ENCODE results near the gene APP.

The APP gene

DNA sequence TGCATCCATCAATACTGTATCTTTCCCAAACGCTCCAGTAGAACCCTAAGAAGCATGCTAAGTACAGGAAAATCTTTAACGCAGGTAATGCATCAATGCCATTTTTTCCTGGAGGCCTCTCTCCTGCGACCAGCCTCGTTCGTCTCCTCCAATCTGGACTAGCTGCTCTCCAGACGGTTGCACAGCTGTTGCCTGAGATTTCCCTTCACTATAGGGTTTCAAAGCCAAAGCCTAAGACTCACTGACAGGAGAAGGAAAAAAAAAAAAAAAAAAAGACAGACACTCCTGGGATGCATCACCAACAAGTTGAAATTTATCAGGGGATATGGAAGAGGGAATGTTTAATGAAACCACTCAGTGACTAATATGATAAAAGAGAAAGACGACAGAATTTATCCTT, 93.0 kb downstream of the APP start:
- Histone ChIP-seq H3K4me2 (no peak overlapping the region), H3K27ac (no peak overlapping the region), H3K9me3 (no peaks in the 10 kb centered on the region), H3K4me1 (peaks cover 5% of the 10 kb centered on the region; the same call in 1 of the 2 replicates), H3K27me3 (no peaks in the 10 kb centered on the region), H4K20me1 (peaks cover 41% of the 10 kb centered on the region), H3K36me3 (peaks cover 32% of the 10 kb centered on the region), H3K9ac (no peak overlapping the region), H3K4me3 (no peak overlapping the region)
- no peak for TF ChIP-seq Cebpa-rat (IDR thresholded peaks at IDR 0.05)

DNA sequence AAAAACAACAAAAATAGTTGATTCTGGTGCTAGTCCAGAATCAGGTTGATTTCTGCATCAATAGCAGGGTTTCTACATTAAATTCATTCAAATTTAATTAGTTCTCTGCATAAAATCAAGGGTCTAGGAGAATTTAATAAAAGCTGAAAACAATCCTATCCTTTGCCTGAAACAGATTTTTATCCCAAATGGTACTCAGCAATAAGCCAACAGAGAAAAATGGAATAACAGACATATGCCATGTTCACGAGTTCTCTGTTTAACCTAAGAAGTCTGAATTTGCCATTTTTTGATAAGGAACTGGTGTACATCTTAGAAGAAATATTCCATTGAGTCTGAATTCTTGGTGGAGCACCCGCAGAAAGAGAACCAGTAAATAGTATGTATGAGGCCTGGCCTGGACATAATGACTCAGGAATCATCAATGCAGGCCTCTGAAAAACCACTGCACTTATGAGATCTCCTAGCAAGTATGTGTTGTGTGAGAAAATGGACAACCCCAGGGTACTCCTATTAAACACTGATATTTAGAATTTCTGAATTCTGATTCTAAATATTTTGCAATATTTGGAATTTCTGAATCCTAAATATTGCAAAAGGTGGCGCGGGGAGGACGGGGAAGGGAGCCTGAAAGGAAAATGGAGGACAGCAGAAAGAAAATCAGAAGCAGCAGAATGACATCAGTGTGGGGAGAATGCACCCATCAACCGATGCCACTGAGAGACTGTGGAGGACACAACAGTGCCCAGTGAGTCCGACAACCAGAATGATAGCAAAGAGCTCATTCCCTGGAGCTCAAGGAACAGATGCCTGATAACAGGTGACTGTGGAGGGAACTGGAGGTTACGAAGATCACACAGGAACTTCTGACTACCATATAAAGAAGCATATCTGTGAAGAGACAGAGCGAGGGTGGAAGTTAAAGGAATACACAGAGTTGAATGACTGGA, 97.6 kb downstream of the APP start:
- Histone ChIP-seq H3K9me3 (0 out of 2 replicates have a peak, but pooled peaks cover 8% of the 10 kb centered on the region), H3K27me3 (no peaks in the 10 kb centered on the region), H3K9ac (no peak overlapping the region), H3K4me1 (peaks cover 42% of the 10 kb centered on the region), H3K4me2 (no peak overlapping the region), H4K20me1 (peaks cover 60% of the 10 kb centered on the region), H3K36me3 (peaks cover 18% of the 10 kb centered on the region), H3K4me3 (no peak overlapping the region), H3K27ac (0 out of 2 replicates have a peak overlapping the region, but pooled peaks have one; percentile 0)
- no peak for TF ChIP-seq Cebpa-rat (IDR thresholded peaks at IDR 0.05)

DNA sequence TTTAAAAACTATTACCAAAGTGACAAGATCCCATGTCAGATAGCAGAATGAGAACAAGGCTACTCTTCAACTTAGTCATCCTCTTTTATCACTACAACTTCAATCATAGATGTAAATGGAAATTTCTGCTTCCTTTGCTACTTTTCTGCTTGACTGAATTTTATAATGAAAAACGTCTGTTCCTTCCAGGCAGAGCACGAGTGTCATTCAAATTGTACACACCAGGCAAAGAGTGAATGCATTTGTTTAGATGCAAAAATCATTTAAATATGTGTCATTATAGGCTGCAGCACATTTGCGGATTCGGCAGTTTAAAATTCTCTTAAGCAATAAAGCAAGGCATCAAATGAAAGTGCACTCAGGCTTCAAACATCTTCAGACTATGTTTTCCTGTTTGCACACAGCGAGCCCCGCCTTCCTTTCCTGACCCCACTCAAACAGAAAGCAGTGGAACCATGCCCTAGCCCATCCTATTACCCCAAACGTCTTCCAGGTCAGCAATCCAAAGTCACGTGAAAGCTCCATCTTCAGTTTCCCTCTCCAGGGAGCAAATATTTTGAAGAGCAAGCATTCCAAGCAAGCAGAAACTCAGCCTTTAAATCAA, 99.6 kb downstream of the APP start:
- peak overlapping the region; percentile 73 for H3K4me2 ChIP-seq
- peaks cover 10% of the 10 kb centered on the region; the same call in 1 of the 2 replicates for H3K9me3 ChIP-seq
- peaks cover 42% of the 10 kb centered on the region for H3K4me1 ChIP-seq
- no peaks in the 10 kb centered on the region for H3K27me3 ChIP-seq
- peak overlapping the region; percentile 77 for H3K27ac ChIP-seq
- TF ChIP-seq Cebpa-rat (IDR thresholded peaks at IDR 0.05): peak; percentile 35; the same call in 1 of the 2 replicates
- peak overlapping the region; percentile 45; the same call in 1 of the 2 replicates for H3K4me3 ChIP-seq
- peaks cover 4% of the 10 kb centered on the region; the same call in 1 of the 2 replicates for H3K36me3 ChIP-seq
- peaks cover 46% of the 10 kb centered on the region for H4K20me1 ChIP-seq
- H3K9ac ChIP-seq: peak overlapping the region; percentile 39

DNA sequence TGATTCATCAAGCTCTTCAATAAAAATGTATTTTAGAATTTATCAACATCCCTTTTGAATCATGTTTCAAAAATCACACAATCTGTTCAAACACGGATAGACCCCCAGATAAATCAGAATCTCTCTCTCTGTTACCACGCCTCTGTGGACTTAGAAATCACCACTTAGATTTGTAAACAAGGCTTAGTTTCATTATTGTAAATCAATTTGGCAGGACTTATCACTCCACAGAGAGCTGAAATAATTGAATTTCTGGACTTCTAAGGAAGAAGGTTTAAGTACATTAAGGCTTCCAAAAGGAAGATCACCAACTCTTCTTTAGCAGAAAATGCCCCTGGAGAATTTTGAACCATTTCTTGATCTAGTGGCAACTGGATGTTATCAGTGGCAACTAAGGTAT, 100.4 kb downstream of the APP start:
- Histone ChIP-seq H3K27me3 (no peaks in the 10 kb centered on the region), H3K27ac (peak overlapping the region; percentile 77), H3K4me1 (peaks cover 42% of the 10 kb centered on the region), H3K9me3 (peaks cover 10% of the 10 kb centered on the region; the same call in 1 of the 2 replicates), H3K4me2 (peak overlapping the region; percentile 73), H3K4me3 (peak overlapping the region; percentile 45; the same call in 1 of the 2 replicates), H3K36me3 (peaks cover 3% of the 10 kb centered on the region; the same call in 1 of the 2 replicates), H3K9ac (peak overlapping the region; percentile 39; the same call in 1 of the 2 replicates), H4K20me1 (peaks cover 39% of the 10 kb centered on the region)
- TF ChIP-seq Cebpa-rat (IDR thresholded peaks at IDR 0.05): no peak

GRCh38 chr21:26068776-26069175, 101.8 kb downstream of the APP start:
- H3K36me3 ChIP-seq: peaks cover 11% of the 10 kb centered on the region
- TF ChIP-seq Cebpa-rat (IDR thresholded peaks at IDR 0.05): no peak
- 0 out of 2 replicates have a peak overlapping the region, but pooled peaks have one; percentile 77 for H3K27ac ChIP-seq
- H3K4me1 ChIP-seq: peaks cover 42% of the 10 kb centered on the region
- no peak overlapping the region for H3K4me3 ChIP-seq
- peaks cover 10% of the 10 kb centered on the region; the same call in 1 of the 2 replicates for H3K9me3 ChIP-seq
- peaks cover 44% of the 10 kb centered on the region for H4K20me1 ChIP-seq
- peak overlapping the region; percentile 73; the same call in 1 of the 2 replicates for H3K4me2 ChIP-seq
- no peak overlapping the region for H3K9ac ChIP-seq
- no peaks in the 10 kb centered on the region for H3K27me3 ChIP-seq

- H3K9me3 ChIP-seq: peaks cover 10% of the 10 kb centered on the region; the same call in 1 of the 2 replicates
- H3K9ac ChIP-seq: no peak overlapping the region
- no peak overlapping the region for H3K4me3 ChIP-seq
- no peaks in the 10 kb centered on the region for H3K27me3 ChIP-seq
- no peak for TF ChIP-seq Cebpa-rat (IDR thresholded peaks at IDR 0.05)
- H3K4me2 ChIP-seq: no peak overlapping the region
- no peak overlapping the region for H3K27ac ChIP-seq
- peaks cover 44% of the 10 kb centered on the region for H4K20me1 ChIP-seq
- H3K4me1 ChIP-seq: peaks cover 42% of the 10 kb centered on the region
- peaks cover 11% of the 10 kb centered on the region for H3K36me3 ChIP-seq
These were observed 102.6 kb downstream of the APP start for GRCh38 chr21:26067836-26068594.

DNA sequence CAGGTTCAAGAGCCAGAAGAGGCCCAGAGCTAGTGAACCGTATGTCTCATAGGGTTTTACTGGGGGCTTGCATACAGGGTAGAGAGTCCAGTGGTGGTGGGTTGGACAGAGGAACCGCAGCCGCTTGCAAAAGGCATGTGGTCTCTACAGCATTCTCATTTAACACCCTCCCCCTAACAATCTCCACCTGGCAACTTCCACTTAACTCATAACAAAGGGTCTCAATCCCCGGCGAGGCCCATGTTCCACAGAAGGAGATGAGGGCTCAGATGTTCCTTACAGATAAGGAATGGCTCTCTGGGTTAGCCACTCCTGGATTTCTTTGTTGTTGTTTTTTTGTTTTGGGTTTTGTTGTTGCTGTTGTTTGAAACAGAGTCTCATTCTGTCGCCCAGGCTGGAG, 106.1 kb downstream of the APP start:
- no peak overlapping the region for H3K9ac ChIP-seq
- H3K9me3 ChIP-seq: peaks cover 10% of the 10 kb centered on the region; the same call in 1 of the 2 replicates
- H4K20me1 ChIP-seq: peaks cover 65% of the 10 kb centered on the region
- peaks cover 7% of the 10 kb centered on the region for H3K4me1 ChIP-seq
- H3K4me3 ChIP-seq: no peak overlapping the region
- H3K4me2 ChIP-seq: no peak overlapping the region
- no peak for TF ChIP-seq Cebpa-rat (IDR thresholded peaks at IDR 0.05)
- H3K27me3 ChIP-seq: no peaks in the 10 kb centered on the region
- no peak overlapping the region for H3K27ac ChIP-seq
- H3K36me3 ChIP-seq: peaks cover 31% of the 10 kb centered on the region

DNA sequence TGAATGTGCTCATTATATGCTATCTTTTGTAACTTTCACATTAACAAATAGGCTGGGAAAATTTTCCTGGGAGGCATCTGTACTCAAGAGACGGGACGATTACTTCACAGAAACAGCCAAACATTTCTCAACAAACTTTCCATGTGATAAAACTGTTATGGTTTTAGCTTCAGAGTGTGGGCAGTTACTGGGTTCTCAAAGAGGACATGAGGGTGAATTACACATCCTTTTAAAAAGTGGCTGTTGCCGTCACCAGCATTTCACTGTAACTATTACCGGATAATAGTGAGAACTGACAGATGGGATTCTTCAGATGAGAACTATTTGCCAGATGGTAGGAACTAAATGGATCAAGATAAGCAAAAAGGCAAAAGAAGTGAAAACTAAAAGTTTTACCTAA, 109.1 kb downstream of the APP start:
- TF ChIP-seq Cebpa-rat (IDR thresholded peaks at IDR 0.05): no peak
- Histone ChIP-seq H3K4me2 (no peak overlapping the region), H3K4me3 (no peak overlapping the region), H3K9me3 (no peaks in the 10 kb centered on the region), H3K4me1 (no peaks in the 10 kb centered on the region), H3K27me3 (no peaks in the 10 kb centered on the region), H4K20me1 (peaks cover 82% of the 10 kb centered on the region), H3K9ac (no peak overlapping the region), H3K36me3 (peaks cover 46% of the 10 kb centered on the region), H3K27ac (no peak overlapping the region)
